ENCODE data around the gene MAST2. TPM values are rescaled to one million over a fixed set of nuclear protein-coding genes. Genes with fewer than 3 reads are reported as not detected.

Gene MAST2
- total RNA-seq, 3 donors from 2014 or later: 90.0 to 158 (median 100.0) TPM

GRCh38 chr1:46084553-46085451 is 281.4 kb downstream of the MAST2 start:
- DNase-seq: no peak
- intact Hi-C loops (cut with DNase I, micrococcal nuclease): no loop called here
- TF ChIP-seq CTCF (IDR thresholded peaks at IDR 0.05): no peak
- Histone ChIP-seq H3K36me3 (ENCODE audit: low read depth) (no peaks in the 10 kb centered on the region), H3K4me3 (no peak overlapping the region), H3K9me3 (no peaks in the 10 kb centered on the region), H3K4me1 (ENCODE audit: low read depth) (no peaks in the 10 kb centered on the region)
- ATAC-seq: no peak

Other genes with a start within 250 kb of the MAST2 start
- 10 to 100 TPM; 51.5 to 69.1 (median 60.1) TPM for gene NASP, start 219.6 kb upstream of the MAST2 start, total RNA-seq
- 1 to 10 TPM; 4.1 to 6.8 (median 6.0) TPM for gene CCDC17, start 179.6 kb upstream of the MAST2 start, total RNA-seq
- gene GPBP1L1, start 117.1 kb upstream of the MAST2 start, total RNA-seq: 100 to 1,000 TPM; 167 to 246 (median 179) TPM
- 10 to 100 TPM; 17.2 to 25.5 (median 21.4) TPM for gene TMEM69, start 115.4 kb upstream of the MAST2 start, total RNA-seq
- gene IPP, start 53.0 kb upstream of the MAST2 start, total RNA-seq: 10 to 100 TPM; 18.4 to 21.1 (median 19.2) TPM